SK-N-SH treated with all-trans-retinoic acid at 6 μM for 48 hours (cell line): ENCODE results near the gene UTS2B.

Experiments
- PATZ1 ChIP-seq: fragments of 250-450 bp; sonication (Bioruptor Pico); IDR thresholded peaks from 2 replicates; pipeline ENCODE4 v1.8.0; 2020; ENCODE audit warnings: mild to moderate bottlenecking, moderate library complexity, borderline replicate concordance
- TCF4 ChIP-seq: fragments of 250-450 bp; sonication (Bioruptor Pico); IDR thresholded peaks from 2 replicates; pipeline ENCODE4 v1.8.0; 2021; ENCODE audit warnings: mild to moderate bottlenecking, moderate library complexity, borderline replicate concordance

- TF ChIP-seq TCF4 (CRISPR knock-in tag): no peak
- no peak for TF ChIP-seq PATZ1 (CRISPR knock-in tag)
Observed at GRCh38 chr3:191353022-191353777, 22.9 kb upstream of the UTS2B start.
